IPS DF 19.7 (cell line): ENCODE data around the gene BMPER.
A peak's percentile ranks its signal among the peaks of the same experiment; 100 is the strongest.

Source experiments
- DNase-seq: peaks from one replicate; pipeline ENCODE4 v3.0.0-alpha.2; 2013; ENCODE audit warnings: low read depth, low spot score

BMPER gene

DNA sequence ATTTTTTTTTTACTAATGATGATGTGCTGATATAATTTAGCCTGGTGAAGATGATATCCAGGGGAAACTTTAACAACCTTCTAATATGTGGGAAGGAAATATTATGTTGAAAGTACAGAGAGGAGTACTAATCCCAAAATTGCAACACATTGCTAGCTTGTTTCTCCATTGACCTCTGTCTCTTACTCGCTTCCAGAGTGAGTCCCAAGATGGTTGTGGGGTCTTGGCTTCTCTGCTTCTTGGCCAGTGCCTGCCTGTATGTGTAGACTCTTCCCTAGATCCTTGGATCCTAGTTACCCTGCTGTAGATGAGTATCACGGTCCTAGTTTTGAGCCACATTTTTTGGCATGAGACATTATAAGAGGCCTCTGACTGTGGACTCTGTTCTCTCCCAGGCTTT is 17.5 kb downstream of the BMPER start:
- DNase-seq, result no peak

GRCh38 chr7:33923440-33924229 is 18.3 kb downstream of the BMPER start:
- no peak for DNase-seq

DNA sequence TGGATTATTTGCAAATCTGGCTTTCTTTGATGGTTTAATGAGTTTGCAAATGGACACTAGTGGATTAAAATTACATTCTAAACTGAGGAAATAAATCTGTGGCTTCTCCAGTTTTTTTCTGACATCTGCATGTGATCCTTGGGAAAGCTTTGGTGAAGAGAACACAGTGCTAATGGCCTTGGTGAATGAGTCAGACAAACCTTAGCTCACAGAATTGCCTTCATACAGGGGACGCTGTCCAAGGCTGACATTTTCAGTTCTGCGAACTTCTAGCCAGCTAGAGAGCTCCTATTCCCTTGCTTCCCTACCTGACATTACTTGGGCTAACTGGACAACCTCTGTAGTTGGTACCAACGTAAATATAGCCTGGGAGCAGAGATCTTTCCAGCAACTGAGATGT is 21.2 kb downstream of the BMPER start:
- DNase-seq, result no peak

DNA sequence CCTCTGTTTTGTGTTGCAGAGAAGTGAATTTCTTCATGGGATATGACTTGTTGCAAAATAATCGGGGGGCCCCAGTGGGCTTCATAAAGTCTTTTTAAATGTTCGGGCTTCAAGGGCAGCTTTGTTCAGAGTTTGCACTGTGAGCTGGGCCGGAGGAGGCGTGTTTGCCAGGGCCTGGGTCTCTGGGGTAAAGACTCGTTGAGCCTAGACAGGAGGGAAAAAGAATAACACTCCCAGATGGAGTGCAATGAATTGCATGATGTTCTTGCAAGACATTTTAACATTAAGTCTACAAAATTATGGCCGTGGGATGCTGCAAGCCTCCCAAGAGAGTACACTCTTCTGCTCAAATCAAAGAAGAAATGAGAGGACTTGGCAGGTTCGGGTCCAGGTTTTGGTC is 23.6 kb downstream of the BMPER start:
- no peak for DNase-seq

GRCh38 chr7:33932221-33932620 is 26.9 kb downstream of the BMPER start:
- no peak for DNase-seq

GRCh38 chr7:33932832-33933468 is 27.6 kb downstream of the BMPER start:
- DNase-seq, result peak; percentile 60

DNA sequence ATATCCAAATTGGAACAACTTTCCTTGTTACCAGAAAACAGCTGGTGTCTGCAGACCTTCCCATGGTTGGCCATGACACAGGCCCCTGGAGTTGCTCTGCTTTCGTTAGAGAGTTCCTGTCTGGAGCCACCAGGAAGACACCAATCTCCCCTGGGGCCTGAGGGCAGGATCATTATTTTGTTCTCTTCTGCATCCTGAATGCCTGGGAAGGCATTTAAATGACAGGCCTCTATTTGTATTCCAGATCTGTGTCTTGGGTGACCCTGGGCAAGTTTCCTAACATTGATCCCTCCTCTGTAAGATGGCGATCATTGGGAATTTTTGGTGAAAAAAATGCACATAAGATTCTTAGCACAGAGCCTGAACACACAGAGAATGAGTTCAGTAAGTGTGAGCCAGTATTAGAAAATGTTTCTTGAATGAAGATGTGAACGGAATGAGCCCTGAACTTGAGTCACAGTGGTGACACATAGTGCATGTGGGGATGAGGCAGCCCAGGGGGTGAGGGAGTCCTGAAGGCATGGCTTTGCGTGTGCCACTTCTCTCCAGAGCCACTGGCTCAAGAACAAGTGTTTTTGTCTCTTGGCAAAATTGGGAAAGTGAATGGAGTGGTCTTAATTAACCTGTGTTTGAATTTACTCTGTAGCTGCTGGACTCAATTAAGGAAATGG is 28.4 kb downstream of the BMPER start:
- DNase-seq, result no peak

DNA sequence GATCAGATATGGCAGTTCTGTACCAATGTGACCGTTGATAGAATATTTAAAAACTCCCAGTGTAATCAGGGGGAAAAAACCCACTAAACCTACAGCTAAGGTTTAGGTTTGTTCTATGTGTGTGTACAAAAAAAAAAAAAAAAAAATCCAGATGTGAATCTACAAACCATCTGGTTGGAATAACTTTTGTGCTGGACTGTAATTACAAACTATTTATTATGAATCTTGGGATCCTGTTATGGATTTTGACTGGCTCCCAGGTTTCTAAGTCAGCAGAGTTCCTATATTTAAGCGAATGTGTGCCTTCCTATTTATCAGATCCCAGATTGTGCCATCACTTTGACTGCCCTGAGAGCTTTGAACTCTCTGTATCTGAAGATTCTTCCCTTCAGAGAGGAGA is 29.1 kb downstream of the BMPER start:
- DNase-seq, result no peak

- no peak for DNase-seq
Observed at GRCh38 chr7:33936503-33936902, 31.2 kb downstream of the BMPER start.

DNA sequence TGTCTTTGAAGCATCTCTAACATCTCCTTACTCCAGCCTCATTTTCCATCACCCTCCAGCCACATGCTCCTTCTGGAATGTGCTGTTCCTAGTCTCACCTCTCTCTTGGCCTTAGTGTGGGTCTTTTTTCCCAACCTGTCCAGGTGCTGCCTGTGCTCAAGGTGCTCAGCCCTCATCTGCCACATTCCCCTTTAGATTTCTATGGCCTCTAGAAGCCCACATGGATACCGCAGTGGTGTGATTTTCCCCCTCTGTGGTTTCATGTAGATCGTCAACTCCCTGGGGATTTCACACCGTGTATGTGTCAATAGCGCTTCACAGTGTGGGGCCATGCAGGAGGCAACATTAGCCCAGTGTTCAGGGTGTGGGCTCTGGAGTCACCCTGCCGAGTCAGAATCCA is 32.5 kb downstream of the BMPER start:
- no peak for DNase-seq

GRCh38 chr7:33939121-33939520 is 33.8 kb downstream of the BMPER start:
- no peak for DNase-seq

DNA sequence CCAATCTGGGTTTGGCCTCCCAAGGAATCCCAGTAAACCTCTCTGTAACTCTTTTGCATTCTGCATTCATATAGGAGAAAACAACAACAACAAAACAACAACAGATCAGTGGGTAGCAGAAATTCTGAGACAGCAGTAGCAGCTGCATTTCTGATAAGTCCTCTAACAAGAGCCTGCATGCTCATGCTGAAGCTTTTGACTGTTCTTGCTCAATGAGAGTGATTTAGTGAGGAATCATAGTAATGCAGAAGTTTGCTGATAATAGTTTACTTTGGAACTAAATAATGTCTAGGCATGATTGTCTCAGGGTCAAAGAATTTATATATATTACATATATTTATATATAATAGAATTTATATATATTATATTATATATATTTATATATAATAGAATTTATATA is 35.2 kb downstream of the BMPER start:
- no peak for DNase-seq

DNA sequence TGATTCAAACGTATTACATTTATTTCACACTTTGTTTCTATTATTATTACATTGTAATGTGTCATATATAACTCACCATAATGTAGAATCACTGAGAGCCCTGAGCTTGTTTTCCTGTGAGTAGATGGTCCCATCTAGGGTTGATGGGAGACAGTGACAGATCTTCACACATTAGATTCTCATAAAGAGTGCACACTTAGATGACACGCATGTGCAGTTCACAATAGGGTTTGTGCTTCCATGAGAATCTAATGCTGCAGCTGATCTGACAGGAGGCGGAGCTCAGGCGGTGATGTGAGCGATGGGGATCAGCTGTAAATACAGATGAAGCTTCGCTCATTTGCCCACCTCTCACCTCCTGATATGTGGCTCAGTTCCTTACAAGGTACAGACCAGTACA is 36.1 kb downstream of the BMPER start:
- DNase-seq, result no peak

- no peak for DNase-seq
Observed at GRCh38 chr7:33946094-33946699, 40.9 kb downstream of the BMPER start.

DNA sequence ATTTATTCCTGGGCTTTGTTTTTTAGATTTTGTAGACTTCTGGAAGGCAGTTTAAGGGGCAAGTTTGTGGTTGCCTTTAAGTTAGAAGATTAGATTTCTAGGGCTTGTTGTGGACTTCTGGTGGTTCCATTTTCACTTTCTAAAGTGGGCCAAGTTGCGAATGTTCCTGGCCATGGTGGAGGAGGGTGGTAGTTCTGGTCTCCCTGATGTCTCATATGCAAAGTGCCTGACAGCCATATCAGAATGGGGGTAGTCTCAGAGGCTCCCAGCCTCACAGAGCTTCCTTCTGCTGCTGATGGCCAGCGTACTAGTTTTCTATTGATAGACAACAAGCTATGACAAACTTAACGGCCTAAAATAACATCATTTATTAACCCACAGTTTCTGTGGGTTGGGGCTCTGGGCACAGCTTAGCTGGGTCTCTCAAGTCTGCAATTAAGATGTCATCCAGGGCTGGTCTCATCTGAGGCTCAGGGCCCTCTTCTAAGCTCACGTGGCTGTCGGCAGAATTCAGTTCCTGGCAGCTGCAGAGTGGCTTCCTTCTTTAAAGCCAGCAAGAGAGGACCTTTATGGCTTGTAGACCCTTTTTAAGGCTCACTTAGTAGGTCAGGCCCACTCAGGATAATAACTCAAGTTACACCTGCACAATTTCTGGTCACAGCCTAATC is 44.8 kb downstream of the BMPER start:
- no peak for DNase-seq

DNA sequence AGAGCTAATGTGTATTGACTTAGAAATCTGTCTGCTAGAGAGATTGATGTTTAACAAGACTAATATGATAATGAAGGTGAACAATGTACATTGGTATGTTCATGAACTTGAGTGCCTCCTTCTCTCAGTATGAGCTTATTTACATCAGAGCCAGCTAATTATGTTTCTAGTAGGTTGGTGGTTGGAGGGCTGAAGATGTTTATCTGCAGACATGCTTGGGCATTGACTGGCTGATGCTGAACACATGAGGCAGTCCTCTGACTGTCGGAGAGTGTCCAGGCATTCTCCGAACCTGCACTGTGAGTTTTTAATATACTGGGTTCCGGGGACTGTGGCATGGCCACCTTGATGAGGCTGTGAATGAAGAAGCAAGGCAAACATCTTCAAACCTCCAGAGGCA is 47.5 kb downstream of the BMPER start:
- no peak for DNase-seq

- DNase-seq, result no peak
Observed at GRCh38 chr7:33958104-33958503, 52.8 kb downstream of the BMPER start.

GRCh38 chr7:33959676-33960075 is 54.3 kb downstream of the BMPER start:
- DNase-seq, result no peak

GRCh38 chr7:33961948-33962347 is 56.6 kb downstream of the BMPER start:
- DNase-seq, result no peak

GRCh38 chr7:33964417-33965182 is 59.3 kb downstream of the BMPER start:
- no peak for DNase-seq

DNA sequence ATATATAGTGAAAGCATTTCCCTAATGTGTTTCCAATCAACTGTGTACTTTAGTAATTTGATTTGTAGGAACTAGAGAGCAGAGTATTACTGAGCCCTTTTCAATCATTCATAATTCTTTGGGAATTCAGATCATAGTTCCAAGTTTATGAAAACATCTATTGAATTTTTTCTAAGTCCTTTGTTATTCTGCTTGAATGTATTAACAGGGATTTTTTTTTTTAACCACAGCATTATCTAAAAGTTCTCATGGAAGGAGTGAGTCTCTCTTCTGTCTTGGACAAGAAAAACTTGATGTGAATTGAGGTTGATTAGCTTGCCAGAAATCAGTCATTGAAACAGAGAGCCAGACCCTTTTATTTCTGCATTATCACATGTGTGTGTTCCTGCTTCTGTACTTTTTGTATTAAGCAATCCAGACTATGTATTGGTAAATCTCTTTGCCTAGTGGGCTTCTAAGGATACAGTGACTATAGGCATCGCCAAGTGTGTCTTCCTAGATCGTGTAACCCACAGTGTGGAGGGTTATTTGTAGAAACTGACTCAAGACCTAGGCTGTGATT is 59.9 kb downstream of the BMPER start:
- no peak for DNase-seq
